Measurements from ENCODE around the gene BRIX1. TPM values are rescaled to one million over a fixed set of nuclear protein-coding genes. Genes with fewer than 3 reads are reported as not detected.

The BRIX1 gene
- total and polyA plus RNA-seq, 2 of the 13 experiments (the other 11 are each of a cell fraction or from before 2014, with no cell fraction given): 23.6 to 78.4 TPM

DNA sequence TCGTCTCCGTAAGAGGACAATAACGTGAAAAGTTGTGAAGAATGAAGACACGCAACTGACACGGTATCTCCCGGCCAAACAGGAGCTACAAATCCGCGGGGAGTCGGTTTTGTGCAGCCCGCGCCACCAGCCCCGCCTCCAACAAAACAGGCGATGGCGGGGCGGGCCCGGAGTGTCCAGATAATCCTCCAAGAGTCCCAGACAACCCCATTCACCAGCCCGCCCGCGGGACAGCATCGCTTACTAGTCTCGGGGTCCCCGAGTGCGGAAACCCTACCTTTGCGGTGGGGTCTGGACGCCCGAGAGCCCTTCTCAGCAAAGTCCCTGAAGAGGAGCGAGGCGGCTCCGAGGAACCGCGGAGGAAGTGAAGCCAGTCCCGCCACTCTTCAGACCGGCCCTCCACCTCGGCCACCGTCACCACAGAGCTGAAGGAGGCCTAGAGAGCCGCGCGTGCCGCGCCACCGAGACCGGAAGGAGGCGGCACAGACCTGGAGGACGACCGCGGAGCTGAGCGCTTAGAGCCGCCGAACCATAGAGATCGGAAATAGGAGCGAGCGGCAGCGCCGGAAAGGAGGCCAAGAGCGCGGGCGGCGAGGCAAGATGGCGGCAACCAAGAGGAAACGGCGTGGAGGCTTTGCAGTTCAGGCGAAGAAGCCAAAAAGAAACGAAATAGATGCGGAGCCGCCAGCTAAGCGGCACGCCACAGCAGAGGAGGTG, at the start of gene BRIX1, which contains the start of gene RAD1 (continued):
- TF ChIP-seq FOXK1 (CRISPR knock-in tag; IDR thresholded peaks at IDR 0.05; ENCODE audit: borderline replicate concordance, low read depth) (peak; percentile 65; the same call in 1 of the 2 replicates), ZNF687 (CRISPR knock-in tag; IDR thresholded peaks at IDR 0.05) (peak; percentile 88), ZNF776 (CRISPR knock-in tag; IDR thresholded peaks at IDR 0.05) (peak; percentile 83; the same call in 1 of the 2 replicates), ZFX (CRISPR knock-in tag; IDR thresholded peaks at IDR 0.05; ENCODE audit: low read depth) (peak; percentile 90), PRDM15 (CRISPR knock-in tag; IDR thresholded peaks at IDR 0.05) (peak; percentile 53; the same call in 1 of the 2 replicates), ZBTB39 (CRISPR knock-in tag; IDR thresholded peaks at IDR 0.05) (peak; percentile 82), ZFP91 (CRISPR knock-in tag; IDR thresholded peaks at IDR 0.05; ENCODE audit: borderline replicate concordance) (peak; percentile 86; the same call in 1 of the 2 replicates), ETV5 (CRISPR knock-in tag; IDR thresholded peaks at IDR 0.05; ENCODE audit: borderline replicate concordance) (peak; percentile 97), E2F5 (CRISPR knock-in tag; conservative IDR thresholded peaks at IDR 0.05) (peak; percentile 79), PAWR (CRISPR knock-in tag; IDR thresholded peaks at IDR 0.05; ENCODE audit: borderline replicate concordance) (peak; percentile 84; the same call in 1 of the 2 replicates)
- TF ChIP-seq, protein P1, sequence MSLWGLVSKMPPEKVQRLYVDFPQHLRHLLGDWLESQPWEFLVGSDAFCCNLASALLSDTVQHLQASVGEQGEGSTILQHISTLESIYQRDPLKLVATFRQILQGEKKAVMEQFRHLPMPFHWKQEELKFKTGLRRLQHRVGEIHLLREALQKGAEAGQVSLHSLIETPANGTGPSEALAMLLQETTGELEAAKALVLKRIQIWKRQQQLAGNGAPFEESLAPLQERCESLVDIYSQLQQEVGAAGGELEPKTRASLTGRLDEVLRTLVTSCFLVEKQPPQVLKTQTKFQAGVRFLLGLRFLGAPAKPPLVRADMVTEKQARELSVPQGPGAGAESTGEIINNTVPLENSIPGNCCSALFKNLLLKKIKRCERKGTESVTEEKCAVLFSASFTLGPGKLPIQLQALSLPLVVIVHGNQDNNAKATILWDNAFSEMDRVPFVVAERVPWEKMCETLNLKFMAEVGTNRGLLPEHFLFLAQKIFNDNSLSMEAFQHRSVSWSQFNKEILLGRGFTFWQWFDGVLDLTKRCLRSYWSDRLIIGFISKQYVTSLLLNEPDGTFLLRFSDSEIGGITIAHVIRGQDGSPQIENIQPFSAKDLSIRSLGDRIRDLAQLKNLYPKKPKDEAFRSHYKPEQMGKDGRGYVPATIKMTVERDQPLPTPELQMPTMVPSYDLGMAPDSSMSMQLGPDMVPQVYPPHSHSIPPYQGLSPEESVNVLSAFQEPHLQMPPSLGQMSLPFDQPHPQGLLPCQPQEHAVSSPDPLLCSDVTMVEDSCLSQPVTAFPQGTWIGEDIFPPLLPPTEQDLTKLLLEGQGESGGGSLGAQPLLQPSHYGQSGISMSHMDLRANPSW (CRISPR knock-in tag; IDR thresholded peaks at IDR 0.05; ENCODE audit: borderline replicate concordance): peak; percentile 43; the same call in 1 of the 2 replicates

Measured in HepG2 (cell line).